Skeletal muscle satellite cell (primary cell): ENCODE data around the gene SPRYD4.
"Not testable (repeated sequence)": the region's sequence is repeated elsewhere in the genome, so short reads cannot be mapped to it uniquely, and the experiment has no call there.

Experiments used
- H3K27me3 ChIP-seq: 2 replicates; pipeline ENCODE4 v1.7.0; 2013; ENCODE audit warnings: low read length; ENCODE audit not compliant: control insufficient read depth, insufficient read depth
- H3K36me3 ChIP-seq: 2 replicates; pipeline ENCODE4 v1.7.0; 2013; ENCODE audit warnings: mild to moderate bottlenecking, control low read depth, low read length; ENCODE audit not compliant: insufficient read depth
- H3K4me1 ChIP-seq: 2 replicates; pipeline ENCODE4 v1.7.0; 2013; ENCODE audit warnings: low read length; ENCODE audit not compliant: control insufficient read depth, insufficient read depth
- H3K4me2 ChIP-seq: 2 replicates; pipeline ENCODE4 v1.7.0; 2013; ENCODE audit warnings: mild to moderate bottlenecking, low read length
- H3K4me3 ChIP-seq: 2 replicates; pipeline ENCODE4 v1.7.0; 2013; ENCODE audit warnings: low read length
- H3K9ac ChIP-seq: 2 replicates; pipeline ENCODE4 v1.7.0; 2013; ENCODE audit warnings: mild to moderate bottlenecking, low read depth, low read length, moderate library complexity
- H3K9me3 ChIP-seq: replicated peaks from 2 replicates; pipeline ENCODE4 v1.7.0; 2013; ENCODE audit warnings: mild to moderate bottlenecking, control low read depth, low read length

Gene SPRYD4

GRCh38 chr12:56499452-56499851, 31.1 kb downstream of the SPRYD4 start:
- not testable (repeated sequence) for H3K9me3 ChIP-seq, H3K27me3 ChIP-seq

GRCh38 chr12:56499879-56500278, 31.5 kb downstream of the SPRYD4 start:
- not testable (repeated sequence) for H3K4me1 ChIP-seq, H3K9ac ChIP-seq, H3K4me3 ChIP-seq, H3K4me2 ChIP-seq, H3K36me3 ChIP-seq, H3K27me3 ChIP-seq, H3K9me3 ChIP-seq

More at GRCh38 chr12:56499452-56499851, 31.1 kb downstream of the SPRYD4 start:
- not testable (repeated sequence) for H3K4me3 ChIP-seq, H3K9ac ChIP-seq, H3K4me1 ChIP-seq, H3K4me2 ChIP-seq, H3K36me3 ChIP-seq

- Histone ChIP-seq H3K9ac (no peak overlapping the region), H3K27me3 (peaks cover 5% of the 10 kb centered on the region), H3K36me3 (no peaks in the 10 kb centered on the region), H3K9me3 (no peaks in the 10 kb centered on the region), H3K4me3 (no peak overlapping the region), H3K4me1 (no peaks in the 10 kb centered on the region), H3K4me2 (no peak overlapping the region)
Measured at GRCh38 chr12:56510786-56511185, 42.4 kb downstream of the SPRYD4 start.

GRCh38 chr12:56514014-56514318, 45.6 kb downstream of the SPRYD4 start:
- not testable (repeated sequence) for H3K4me2 ChIP-seq, H3K9me3 ChIP-seq, H3K36me3 ChIP-seq, H3K4me3 ChIP-seq, H3K9ac ChIP-seq, H3K27me3 ChIP-seq
- H3K4me1 ChIP-seq: peaks cover 13% of the 10 kb centered on the region

- Histone ChIP-seq H3K4me1 (peaks cover 32% of the 10 kb centered on the region), H3K9me3 (no peaks in the 10 kb centered on the region), H3K36me3 (no peaks in the 10 kb centered on the region), H3K4me2 (no peak overlapping the region), H3K9ac (peak overlapping the region; percentile 63), H3K4me3 (no peak overlapping the region), H3K27me3 (no peaks in the 10 kb centered on the region)
Measured at GRCh38 chr12:56517854-56518253, 49.5 kb downstream of the SPRYD4 start.

GRCh38 chr12:56518570-56518969, 50.2 kb downstream of the SPRYD4 start:
- Histone ChIP-seq H3K9me3 (no peaks in the 10 kb centered on the region), H3K4me2 (peak overlapping the region; percentile 24), H3K27me3 (no peaks in the 10 kb centered on the region), H3K36me3 (no peaks in the 10 kb centered on the region), H3K4me3 (no peak overlapping the region), H3K9ac (peak overlapping the region; percentile 63), H3K4me1 (peaks cover 32% of the 10 kb centered on the region)

GRCh38 chr12:56520048-56520447, 51.7 kb downstream of the SPRYD4 start:
- no peaks in the 10 kb centered on the region for H3K27me3 ChIP-seq
- H3K9ac ChIP-seq: peak overlapping the region; percentile 78
- no peaks in the 10 kb centered on the region for H3K36me3 ChIP-seq
- peak overlapping the region; percentile 74 for H3K4me2 ChIP-seq
- no peaks in the 10 kb centered on the region for H3K9me3 ChIP-seq
- peaks cover 38% of the 10 kb centered on the region for H3K4me1 ChIP-seq
- peak overlapping the region; percentile 44 for H3K4me3 ChIP-seq

- peak overlapping the region; percentile 78 for H3K9ac ChIP-seq
- H3K4me1 ChIP-seq: peaks cover 38% of the 10 kb centered on the region
- peak overlapping the region; percentile 44 for H3K4me3 ChIP-seq
- peak overlapping the region; percentile 74 for H3K4me2 ChIP-seq
- no peaks in the 10 kb centered on the region for H3K27me3 ChIP-seq
- H3K9me3 ChIP-seq: no peaks in the 10 kb centered on the region
- no peaks in the 10 kb centered on the region for H3K36me3 ChIP-seq
Measured at GRCh38 chr12:56520506-56520905, 52.1 kb downstream of the SPRYD4 start.

- Histone ChIP-seq H3K4me3 (peak overlapping the region; percentile 86), H3K4me2 (peak overlapping the region; percentile 74), H3K36me3 (no peaks in the 10 kb centered on the region), H3K4me1 (peaks cover 38% of the 10 kb centered on the region), H3K27me3 (no peaks in the 10 kb centered on the region), H3K9me3 (no peaks in the 10 kb centered on the region), H3K9ac (peak overlapping the region; percentile 78)
Measured at GRCh38 chr12:56521209-56521589, 52.8 kb downstream of the SPRYD4 start.

- Histone ChIP-seq H3K4me2 (peak within 1 kb of the TSS; percentile 88), H3K4me3 (peak within 1 kb of the TSS; percentile 86), H3K9ac (peak within 1 kb of the TSS; percentile 93), H3K9me3 (no peaks in the 10 kb centered on the region), H3K36me3 (no peaks in the 10 kb centered on the region), H3K4me1 (peaks cover 42% of the 10 kb centered on the region), H3K27me3 (no peaks in the 10 kb centered on the region)
Measured at GRCh38 chr12:56521590-56522371, 53.4 kb downstream of the SPRYD4 start, which contains the start of gene RBMS2. TSS of gene RBMS2 (plus strand) at chr12:56521820. CDS start at chr12:56522024, 204 bp downstream.

GRCh38 chr12:56522411-56523193, 54.2 kb downstream of the SPRYD4 start:
- H3K9me3 ChIP-seq: no peaks in the 10 kb centered on the region
- peak overlapping the region; percentile 86 for H3K4me3 ChIP-seq
- no peaks in the 10 kb centered on the region for H3K36me3 ChIP-seq
- H3K27me3 ChIP-seq: no peaks in the 10 kb centered on the region
- H3K4me2 ChIP-seq: peak overlapping the region; percentile 88
- H3K4me1 ChIP-seq: peaks cover 50% of the 10 kb centered on the region
- peak overlapping the region; percentile 93 for H3K9ac ChIP-seq
